PC-3 (cell line): ENCODE data around the gene ACOXL.

ENCODE experiments used
- EZH2phosphoT487 ChIP-seq: fragments of 300-600 bp; sonication (generic); IDR thresholded peaks from 2 replicates; pipeline ENCODE4 v1.6.1; 2018; ENCODE audit warnings: mild to moderate bottlenecking, antibody characterized with exemption, low read length, borderline replicate concordance
- TF ChIP-seq, protein P1 (sequence below): fragments of 300-600 bp; sonication (generic); conservative IDR thresholded peaks from 2 replicates; pipeline ENCODE4 v1.5.1; 2017; ENCODE audit warnings: antibody characterized with exemption, low read depth, mild to moderate bottlenecking, low read length

DNA sequence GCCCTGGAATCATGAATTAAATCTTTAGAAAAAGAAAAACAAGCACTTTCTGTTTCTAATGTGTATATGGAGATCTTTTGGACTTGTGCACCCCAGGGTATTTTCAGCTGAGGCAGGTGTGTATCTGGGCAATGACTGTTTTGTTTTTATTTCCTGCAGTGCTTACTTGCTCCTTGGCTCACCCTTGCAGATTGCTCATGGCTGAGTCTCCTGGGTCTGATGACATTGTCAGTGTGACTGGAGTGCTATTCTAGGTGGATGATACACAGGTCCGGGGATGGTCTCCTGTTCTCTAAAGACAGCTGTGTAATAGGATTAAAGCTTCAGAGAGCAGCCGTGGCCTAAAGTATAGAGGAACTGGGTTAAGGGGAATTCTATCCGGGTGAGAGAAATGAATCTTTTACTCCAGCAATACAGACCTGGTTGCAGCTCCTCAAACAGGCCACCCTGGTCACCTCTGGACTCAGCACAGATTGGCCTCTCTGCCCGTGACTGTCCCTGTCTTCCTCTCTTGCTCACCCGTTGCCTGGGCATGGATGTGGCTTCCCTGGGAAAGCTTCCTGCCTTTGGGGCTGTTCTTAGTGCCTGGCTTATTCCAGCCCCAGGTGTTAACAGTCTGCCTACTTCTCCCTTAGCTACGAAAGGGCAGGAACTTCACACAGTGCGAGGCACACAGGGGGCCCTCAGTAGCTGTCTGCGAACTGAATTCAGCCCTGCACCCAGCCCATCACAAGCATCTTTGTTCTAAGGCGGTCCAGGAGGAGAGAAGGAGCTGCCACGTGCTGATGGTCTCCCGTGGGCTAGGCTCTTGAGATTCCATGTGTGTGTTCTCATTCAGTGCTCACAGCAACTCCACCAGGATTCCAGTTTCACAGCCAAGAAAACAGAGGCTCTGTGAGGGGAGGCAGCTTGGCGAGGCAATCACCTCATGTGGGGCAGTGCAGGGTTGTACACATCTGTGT, 84.3 kb downstream of the ACOXL start:
- TF ChIP-seq EZH2phosphoT487 = no peak
- TF ChIP-seq, protein P1, sequence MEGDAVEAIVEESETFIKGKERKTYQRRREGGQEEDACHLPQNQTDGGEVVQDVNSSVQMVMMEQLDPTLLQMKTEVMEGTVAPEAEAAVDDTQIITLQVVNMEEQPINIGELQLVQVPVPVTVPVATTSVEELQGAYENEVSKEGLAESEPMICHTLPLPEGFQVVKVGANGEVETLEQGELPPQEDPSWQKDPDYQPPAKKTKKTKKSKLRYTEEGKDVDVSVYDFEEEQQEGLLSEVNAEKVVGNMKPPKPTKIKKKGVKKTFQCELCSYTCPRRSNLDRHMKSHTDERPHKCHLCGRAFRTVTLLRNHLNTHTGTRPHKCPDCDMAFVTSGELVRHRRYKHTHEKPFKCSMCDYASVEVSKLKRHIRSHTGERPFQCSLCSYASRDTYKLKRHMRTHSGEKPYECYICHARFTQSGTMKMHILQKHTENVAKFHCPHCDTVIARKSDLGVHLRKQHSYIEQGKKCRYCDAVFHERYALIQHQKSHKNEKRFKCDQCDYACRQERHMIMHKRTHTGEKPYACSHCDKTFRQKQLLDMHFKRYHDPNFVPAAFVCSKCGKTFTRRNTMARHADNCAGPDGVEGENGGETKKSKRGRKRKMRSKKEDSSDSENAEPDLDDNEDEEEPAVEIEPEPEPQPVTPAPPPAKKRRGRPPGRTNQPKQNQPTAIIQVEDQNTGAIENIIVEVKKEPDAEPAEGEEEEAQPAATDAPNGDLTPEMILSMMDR = no peak
